DOHH2 (cell line): ENCODE results near the gene STX1A.

Experiments
- CTCF ChIP-seq: fragments of 200-600 bp; sonication (generic); IDR thresholded peaks from one replicate; pipeline ENCODE4 v1.5.1; 2014; ENCODE audit warnings: antibody characterized with exemption, mild to moderate bottlenecking, low read depth, low read length; ENCODE audit not compliant: poor library complexity, severe bottlenecking
- EZH2phosphoT487 ChIP-seq: fragments of 200-600 bp; sonication (generic); IDR thresholded peaks from 2 replicates; pipeline ENCODE4 v1.6.1; 2017; ENCODE audit warnings: borderline replicate concordance, mild to moderate bottlenecking, antibody characterized with exemption, low read length, moderate library complexity, mixed read lengths

GRCh38 chr7:73701357-73701995, 18.0 kb downstream of the STX1A start:
- TF ChIP-seq CTCF (peak; percentile 80), EZH2phosphoT487 (no peak)
